Fibroblast of lung (primary cell): ENCODE measurements around the gene IGSF23.

Experiments
- CTCF ChIP-seq, 2 donors: IDR thresholded peaks in 1 of 2; conservative IDR thresholded peaks in 1 of 2; 1 replicate in 1 of 2; 2 replicates in 1 of 2; pipeline ENCODE4 v1.5.1; 2011 to 2012; ENCODE audit warnings: low read length in 2 of 2, control low read depth in 1 of 2, inconsistent platforms in 1 of 2, low read depth in 1 of 2, mild to moderate bottlenecking in 1 of 2
- EZH2 ChIP-seq: IDR thresholded peaks from 2 replicates; pipeline ENCODE4 v1.5.1; 2012; ENCODE audit warnings: low read length, control low read depth, mild to moderate bottlenecking; ENCODE audit errors: missing control alignments

- TF ChIP-seq CTCF (conservative IDR thresholded peaks at IDR 0.05 in 1 of 2, IDR thresholded peaks at IDR 0.05 in 1 of 2; ENCODE audit: low read depth in 1 of 2, low read length in 2 of 2), result no peak
- TF ChIP-seq EZH2, result no peak
These were observed 42.8 kb upstream of the IGSF23 start for GRCh38 chr19:44570603-44570983.
